ENCODE measurements around the gene CTPS1. TPM values are rescaled to one million over a fixed set of nuclear protein-coding genes. Genes with fewer than 3 reads are reported as not detected.

CTPS1 gene
- total RNA-seq, 1 experiment from 2014 or later, result 73.4 TPM

DNA sequence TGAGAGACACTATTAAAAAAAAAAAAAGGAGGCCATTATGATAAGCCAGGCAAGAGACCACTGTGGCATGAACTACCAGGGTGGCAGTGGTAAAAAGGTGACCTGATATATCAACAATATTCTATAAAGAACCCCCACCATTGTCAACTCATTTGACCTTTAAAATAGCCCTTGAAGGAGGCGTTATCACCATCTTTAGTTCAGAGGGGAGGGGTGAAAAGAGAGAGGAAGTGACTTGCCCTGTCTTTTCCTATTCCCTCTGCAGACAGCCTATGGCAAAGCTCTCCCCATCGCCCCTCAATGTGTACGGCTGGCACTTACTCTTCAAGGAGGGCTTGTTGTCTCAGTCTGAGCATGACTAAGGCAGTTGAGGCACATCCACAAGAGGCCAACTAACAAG, 53.8 kb downstream of the CTPS1 start (continued):
- TF ChIP-seq, protein P1, sequence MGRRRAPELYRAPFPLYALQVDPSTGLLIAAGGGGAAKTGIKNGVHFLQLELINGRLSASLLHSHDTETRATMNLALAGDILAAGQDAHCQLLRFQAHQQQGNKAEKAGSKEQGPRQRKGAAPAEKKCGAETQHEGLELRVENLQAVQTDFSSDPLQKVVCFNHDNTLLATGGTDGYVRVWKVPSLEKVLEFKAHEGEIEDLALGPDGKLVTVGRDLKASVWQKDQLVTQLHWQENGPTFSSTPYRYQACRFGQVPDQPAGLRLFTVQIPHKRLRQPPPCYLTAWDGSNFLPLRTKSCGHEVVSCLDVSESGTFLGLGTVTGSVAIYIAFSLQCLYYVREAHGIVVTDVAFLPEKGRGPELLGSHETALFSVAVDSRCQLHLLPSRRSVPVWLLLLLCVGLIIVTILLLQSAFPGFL (CRISPR knock-in tag; IDR thresholded peaks at IDR 0.05; ENCODE audit: borderline replicate concordance), result no peak
- TF ChIP-seq SOX15 (CRISPR knock-in tag; IDR thresholded peaks at IDR 0.05), result no peak

DNA sequence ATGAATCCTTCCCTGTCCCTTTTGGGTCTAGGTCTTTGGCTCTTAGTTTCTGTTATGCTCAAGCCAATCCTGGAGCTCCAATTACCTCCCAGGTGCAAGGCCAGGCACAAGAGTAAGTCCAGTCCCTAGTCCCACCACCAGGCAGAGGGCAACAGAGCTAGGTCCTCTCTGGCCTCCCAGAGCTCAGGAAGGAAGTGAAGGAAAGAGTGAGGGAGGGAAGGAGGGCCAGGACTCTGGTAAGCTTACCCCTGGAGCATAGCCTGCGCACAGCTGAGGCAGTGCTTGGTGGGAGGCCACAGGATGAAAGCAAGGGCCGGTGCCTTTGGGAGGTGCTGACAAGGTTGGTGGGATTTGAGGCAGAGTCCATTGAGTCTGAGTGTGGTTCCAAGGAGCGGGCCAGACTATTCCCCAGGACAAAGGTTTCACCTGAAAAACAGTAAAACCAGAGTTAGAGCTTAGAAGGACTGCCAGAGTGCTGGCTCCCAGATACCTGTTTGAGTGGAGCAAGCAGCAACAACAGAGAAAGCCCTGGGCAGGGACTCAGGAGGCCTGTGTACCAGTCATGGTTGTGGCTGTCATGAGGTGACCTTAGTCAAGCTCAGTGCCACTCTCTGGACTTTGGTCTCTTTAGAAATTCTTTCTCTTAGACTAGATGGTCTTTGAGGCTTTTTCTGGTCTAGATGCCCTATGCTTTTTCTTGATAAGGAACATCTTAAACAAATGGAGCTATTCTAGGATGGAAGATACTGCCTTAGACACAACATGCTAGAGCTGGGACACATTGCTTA, 57.8 kb downstream of the CTPS1 start:
- Mint-ChIP-seq H3K4me1 (peaks cover 9% of the 10 kb centered on the region), H3K27ac (no peak overlapping the region), H3K4me3 (no peak overlapping the region), H3K9me3 (peaks cover 2% of the 10 kb centered on the region; the same call in 1 of the 2 replicates), H3K36me3 (peaks cover 13% of the 10 kb centered on the region), H3K27me3 (ENCODE audit: low read depth) (no peaks in the 10 kb centered on the region)
- CTCF ChIA-PET, result interaction anchor here (0.9 to 1.0 kb wide), 2 partner anchors 13 to 16 kb away, joined by 3 read pairs; partner anchors contain the start of gene SLFNL1
- POLR2A ChIA-PET, result no interaction called here
- ATAC-seq, result no peak
- no peak for DNase-seq (ENCODE audit: low spot score)
- TF ChIP-seq, protein P2, sequence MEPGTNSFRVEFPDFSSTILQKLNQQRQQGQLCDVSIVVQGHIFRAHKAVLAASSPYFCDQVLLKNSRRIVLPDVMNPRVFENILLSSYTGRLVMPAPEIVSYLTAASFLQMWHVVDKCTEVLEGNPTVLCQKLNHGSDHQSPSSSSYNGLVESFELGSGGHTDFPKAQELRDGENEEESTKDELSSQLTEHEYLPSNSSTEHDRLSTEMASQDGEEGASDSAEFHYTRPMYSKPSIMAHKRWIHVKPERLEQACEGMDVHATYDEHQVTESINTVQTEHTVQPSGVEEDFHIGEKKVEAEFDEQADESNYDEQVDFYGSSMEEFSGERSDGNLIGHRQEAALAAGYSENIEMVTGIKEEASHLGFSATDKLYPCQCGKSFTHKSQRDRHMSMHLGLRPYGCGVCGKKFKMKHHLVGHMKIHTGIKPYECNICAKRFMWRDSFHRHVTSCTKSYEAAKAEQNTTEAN (CRISPR knock-in tag; IDR thresholded peaks at IDR 0.05), result no peak
- TF ChIP-seq, protein P3, sequence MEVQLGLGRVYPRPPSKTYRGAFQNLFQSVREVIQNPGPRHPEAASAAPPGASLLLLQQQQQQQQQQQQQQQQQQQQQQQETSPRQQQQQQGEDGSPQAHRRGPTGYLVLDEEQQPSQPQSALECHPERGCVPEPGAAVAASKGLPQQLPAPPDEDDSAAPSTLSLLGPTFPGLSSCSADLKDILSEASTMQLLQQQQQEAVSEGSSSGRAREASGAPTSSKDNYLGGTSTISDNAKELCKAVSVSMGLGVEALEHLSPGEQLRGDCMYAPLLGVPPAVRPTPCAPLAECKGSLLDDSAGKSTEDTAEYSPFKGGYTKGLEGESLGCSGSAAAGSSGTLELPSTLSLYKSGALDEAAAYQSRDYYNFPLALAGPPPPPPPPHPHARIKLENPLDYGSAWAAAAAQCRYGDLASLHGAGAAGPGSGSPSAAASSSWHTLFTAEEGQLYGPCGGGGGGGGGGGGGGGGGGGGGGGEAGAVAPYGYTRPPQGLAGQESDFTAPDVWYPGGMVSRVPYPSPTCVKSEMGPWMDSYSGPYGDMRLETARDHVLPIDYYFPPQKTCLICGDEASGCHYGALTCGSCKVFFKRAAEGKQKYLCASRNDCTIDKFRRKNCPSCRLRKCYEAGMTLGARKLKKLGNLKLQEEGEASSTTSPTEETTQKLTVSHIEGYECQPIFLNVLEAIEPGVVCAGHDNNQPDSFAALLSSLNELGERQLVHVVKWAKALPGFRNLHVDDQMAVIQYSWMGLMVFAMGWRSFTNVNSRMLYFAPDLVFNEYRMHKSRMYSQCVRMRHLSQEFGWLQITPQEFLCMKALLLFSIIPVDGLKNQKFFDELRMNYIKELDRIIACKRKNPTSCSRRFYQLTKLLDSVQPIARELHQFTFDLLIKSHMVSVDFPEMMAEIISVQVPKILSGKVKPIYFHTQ (CRISPR knock-in tag; IDR thresholded peaks at IDR 0.05), result no peak
- TF ChIP-seq, protein P4, sequence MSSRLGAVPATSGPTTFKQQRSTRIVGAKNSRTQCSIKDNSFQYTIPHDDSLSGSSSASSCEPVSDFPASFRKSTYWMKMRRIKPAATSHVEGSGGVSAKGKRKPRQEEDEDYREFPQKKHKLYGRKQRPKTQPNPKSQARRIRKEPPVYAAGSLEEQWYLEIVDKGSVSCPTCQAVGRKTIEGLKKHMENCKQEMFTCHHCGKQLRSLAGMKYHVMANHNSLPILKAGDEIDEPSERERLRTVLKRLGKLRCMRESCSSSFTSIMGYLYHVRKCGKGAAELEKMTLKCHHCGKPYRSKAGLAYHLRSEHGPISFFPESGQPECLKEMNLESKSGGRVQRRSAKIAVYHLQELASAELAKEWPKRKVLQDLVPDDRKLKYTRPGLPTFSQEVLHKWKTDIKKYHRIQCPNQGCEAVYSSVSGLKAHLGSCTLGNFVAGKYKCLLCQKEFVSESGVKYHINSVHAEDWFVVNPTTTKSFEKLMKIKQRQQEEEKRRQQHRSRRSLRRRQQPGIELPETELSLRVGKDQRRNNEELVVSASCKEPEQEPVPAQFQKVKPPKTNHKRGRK (CRISPR knock-in tag; IDR thresholded peaks at IDR 0.05; ENCODE audit: borderline replicate concordance), result no peak
- TF ChIP-seq ZNF121 (CRISPR knock-in tag; IDR thresholded peaks at IDR 0.05) (no peak), NFE2L1 (CRISPR knock-in tag; IDR thresholded peaks at IDR 0.05) (no peak), ZNF423 (CRISPR knock-in tag; IDR thresholded peaks at IDR 0.05) (no peak), CREM (CRISPR knock-in tag; IDR thresholded peaks at IDR 0.05) (no peak), ESRRA (CRISPR knock-in tag; IDR thresholded peaks at IDR 0.05; ENCODE audit: borderline replicate concordance) (no peak), ZNF396 (CRISPR knock-in tag; IDR thresholded peaks at IDR 0.05; ENCODE audit: borderline replicate concordance) (no peak), SP1 (CRISPR knock-in tag; conservative IDR thresholded peaks at IDR 0.05) (no peak)
- TF ChIP-seq, protein P5, sequence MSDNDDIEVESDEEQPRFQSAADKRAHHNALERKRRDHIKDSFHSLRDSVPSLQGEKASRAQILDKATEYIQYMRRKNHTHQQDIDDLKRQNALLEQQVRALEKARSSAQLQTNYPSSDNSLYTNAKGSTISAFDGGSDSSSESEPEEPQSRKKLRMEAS (CRISPR knock-in tag; IDR thresholded peaks at IDR 0.05), result no peak
- TF ChIP-seq, protein P6, sequence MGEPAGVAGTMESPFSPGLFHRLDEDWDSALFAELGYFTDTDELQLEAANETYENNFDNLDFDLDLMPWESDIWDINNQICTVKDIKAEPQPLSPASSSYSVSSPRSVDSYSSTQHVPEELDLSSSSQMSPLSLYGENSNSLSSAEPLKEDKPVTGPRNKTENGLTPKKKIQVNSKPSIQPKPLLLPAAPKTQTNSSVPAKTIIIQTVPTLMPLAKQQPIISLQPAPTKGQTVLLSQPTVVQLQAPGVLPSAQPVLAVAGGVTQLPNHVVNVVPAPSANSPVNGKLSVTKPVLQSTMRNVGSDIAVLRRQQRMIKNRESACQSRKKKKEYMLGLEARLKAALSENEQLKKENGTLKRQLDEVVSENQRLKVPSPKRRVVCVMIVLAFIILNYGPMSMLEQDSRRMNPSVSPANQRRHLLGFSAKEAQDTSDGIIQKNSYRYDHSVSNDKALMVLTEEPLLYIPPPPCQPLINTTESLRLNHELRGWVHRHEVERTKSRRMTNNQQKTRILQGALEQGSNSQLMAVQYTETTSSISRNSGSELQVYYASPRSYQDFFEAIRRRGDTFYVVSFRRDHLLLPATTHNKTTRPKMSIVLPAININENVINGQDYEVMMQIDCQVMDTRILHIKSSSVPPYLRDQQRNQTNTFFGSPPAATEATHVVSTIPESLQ (CRISPR knock-in tag; IDR thresholded peaks at IDR 0.05), result no peak
- TF ChIP-seq, protein P7, sequence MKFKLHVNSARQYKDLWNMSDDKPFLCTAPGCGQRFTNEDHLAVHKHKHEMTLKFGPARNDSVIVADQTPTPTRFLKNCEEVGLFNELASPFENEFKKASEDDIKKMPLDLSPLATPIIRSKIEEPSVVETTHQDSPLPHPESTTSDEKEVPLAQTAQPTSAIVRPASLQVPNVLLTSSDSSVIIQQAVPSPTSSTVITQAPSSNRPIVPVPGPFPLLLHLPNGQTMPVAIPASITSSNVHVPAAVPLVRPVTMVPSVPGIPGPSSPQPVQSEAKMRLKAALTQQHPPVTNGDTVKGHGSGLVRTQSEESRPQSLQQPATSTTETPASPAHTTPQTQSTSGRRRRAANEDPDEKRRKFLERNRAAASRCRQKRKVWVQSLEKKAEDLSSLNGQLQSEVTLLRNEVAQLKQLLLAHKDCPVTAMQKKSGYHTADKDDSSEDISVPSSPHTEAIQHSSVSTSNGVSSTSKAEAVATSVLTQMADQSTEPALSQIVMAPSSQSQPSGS (CRISPR knock-in tag; IDR thresholded peaks at IDR 0.05; ENCODE audit: borderline replicate concordance, low read depth), result no peak
- TF ChIP-seq, protein P8, sequence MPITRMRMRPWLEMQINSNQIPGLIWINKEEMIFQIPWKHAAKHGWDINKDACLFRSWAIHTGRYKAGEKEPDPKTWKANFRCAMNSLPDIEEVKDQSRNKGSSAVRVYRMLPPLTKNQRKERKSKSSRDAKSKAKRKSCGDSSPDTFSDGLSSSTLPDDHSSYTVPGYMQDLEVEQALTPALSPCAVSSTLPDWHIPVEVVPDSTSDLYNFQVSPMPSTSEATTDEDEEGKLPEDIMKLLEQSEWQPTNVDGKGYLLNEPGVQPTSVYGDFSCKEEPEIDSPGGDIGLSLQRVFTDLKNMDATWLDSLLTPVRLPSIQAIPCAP (CRISPR knock-in tag; IDR thresholded peaks at IDR 0.05), result no peak
- TF ChIP-seq, protein P9, sequence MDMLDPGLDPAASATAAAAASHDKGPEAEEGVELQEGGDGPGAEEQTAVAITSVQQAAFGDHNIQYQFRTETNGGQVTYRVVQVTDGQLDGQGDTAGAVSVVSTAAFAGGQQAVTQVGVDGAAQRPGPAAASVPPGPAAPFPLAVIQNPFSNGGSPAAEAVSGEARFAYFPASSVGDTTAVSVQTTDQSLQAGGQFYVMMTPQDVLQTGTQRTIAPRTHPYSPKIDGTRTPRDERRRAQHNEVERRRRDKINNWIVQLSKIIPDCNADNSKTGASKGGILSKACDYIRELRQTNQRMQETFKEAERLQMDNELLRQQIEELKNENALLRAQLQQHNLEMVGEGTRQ (CRISPR knock-in tag; IDR thresholded peaks at IDR 0.05), result no peak
